Measurements from ENCODE around the gene DGKZ.

The DGKZ gene

GRCh38 chr11:46322759-46323158 is 24.5 kb upstream of the DGKZ start:
- DNase-seq (ENCODE audit: low read depth in 2 of 3, low spot score in 1 of 3), result no peak

- no peak for DNase-seq (ENCODE audit: low read depth in 2 of 3, low spot score in 1 of 3)
These were observed 20.3 kb upstream of the DGKZ start for GRCh38 chr11:46326813-46327416.

GRCh38 chr11:46327829-46328228 is 19.4 kb upstream of the DGKZ start:
- DNase-seq (ENCODE audit: low read depth in 2 of 3, low spot score in 1 of 3), result no peak

GRCh38 chr11:46330154-46330553 is 17.1 kb upstream of the DGKZ start:
- DNase-seq (ENCODE audit: low read depth in 2 of 3, low spot score in 1 of 3), result no peak

GRCh38 chr11:46330563-46331281 is 16.5 kb upstream of the DGKZ start:
- DNase-seq (ENCODE audit: low read depth in 2 of 3, low spot score in 1 of 3), result no peak

GRCh38 chr11:46331282-46331984 is 15.8 kb upstream of the DGKZ start:
- DNase-seq (ENCODE audit: low read depth in 2 of 3, low spot score in 1 of 3), result no peak

- DNase-seq (ENCODE audit: low read depth in 2 of 3, low spot score in 1 of 3), result no peak
These were observed 15.1 kb upstream of the DGKZ start for GRCh38 chr11:46332093-46332567.

GRCh38 chr11:46332568-46333393 is 14.5 kb upstream of the DGKZ start:
- DNase-seq (ENCODE audit: low read depth in 2 of 3, low spot score in 1 of 3), result no peak

GRCh38 chr11:46333394-46333947 is 13.8 kb upstream of the DGKZ start:
- no peak for DNase-seq (ENCODE audit: low read depth in 2 of 3, low spot score in 1 of 3)

GRCh38 chr11:46334211-46334610 is 13.1 kb upstream of the DGKZ start:
- DNase-seq (ENCODE audit: low read depth in 2 of 3, low spot score in 1 of 3), result no peak

- DNase-seq (ENCODE audit: low read depth in 2 of 3, low spot score in 1 of 3), result no peak
These were observed 12.0 kb upstream of the DGKZ start for GRCh38 chr11:46335271-46335670.

GRCh38 chr11:46335890-46336562 is 11.2 kb upstream of the DGKZ start:
- no peak for DNase-seq (ENCODE audit: low read depth in 2 of 3, low spot score in 1 of 3)

- no peak for DNase-seq (ENCODE audit: low read depth in 2 of 3, low spot score in 1 of 3)
These were observed 10.6 kb upstream of the DGKZ start for GRCh38 chr11:46336563-46337180.

- DNase-seq (ENCODE audit: low read depth in 2 of 3, low spot score in 1 of 3), result no peak
These were observed 9.5 kb upstream of the DGKZ start for GRCh38 chr11:46337626-46338345.

- no peak for DNase-seq (ENCODE audit: low read depth in 2 of 3, low spot score in 1 of 3)
These were observed 8.7 kb upstream of the DGKZ start for GRCh38 chr11:46338636-46338987.

- DNase-seq (ENCODE audit: low read depth in 2 of 3, low spot score in 1 of 3), result no peak
These were observed 8.1 kb upstream of the DGKZ start for GRCh38 chr11:46338988-46339666.

GRCh38 chr11:46339816-46340215 is 7.4 kb upstream of the DGKZ start:
- DNase-seq (ENCODE audit: low read depth in 2 of 3, low spot score in 1 of 3), result no peak

GRCh38 chr11:46341454-46341853 is 5.8 kb upstream of the DGKZ start:
- no peak for DNase-seq (ENCODE audit: low read depth in 2 of 3, low spot score in 1 of 3)

- DNase-seq (ENCODE audit: low read depth in 2 of 3, low spot score in 1 of 3), result no peak
These were observed 5.0 kb upstream of the DGKZ start for GRCh38 chr11:46342239-46342638.
